B cell (primary cell): ENCODE data around the gene TCF3. TPM values are rescaled to one million over a fixed set of nuclear protein-coding genes. Genes with fewer than 3 reads are reported as not detected.

Source experiments
- ATAC-seq: fragments of 200-7000 bp; cut with Tn5 transposase; one replicate; pipeline ENCODE4 v1.10.0; 2021; ENCODE audit warnings: low read depth, mild to moderate bottlenecking, moderate number of reproducible peaks, moderate library complexity
- CTCF ChIA-PET: fragments of 350-600 bp; sonication (Branson Sonifier 250); formaldehyde crosslinking; loops from one replicate; lab custom pipeline; 2021; ENCODE audit warnings: antibody characterized with exemption, inconsistent platforms; lab: Charles Lee
- POLR2A ChIA-PET: fragments of 350-600 bp; sonication (Branson Sonifier 250); formaldehyde crosslinking; loops from one replicate; lab custom pipeline; 2021; ENCODE audit warnings: antibody characterized with exemption; lab: Charles Lee
- DNase-seq: peaks from one replicate; pipeline ENCODE4 v3.0.0; 2013
- H2AFZ ChIP-seq: 2 replicates; pipeline ENCODE4 v1.6.1; 2012; ENCODE audit warnings: mild to moderate bottlenecking, low read depth, low read length; ENCODE audit not compliant: insufficient read depth, poor library complexity, severe bottlenecking
- H3K27ac ChIP-seq, 2 donors: 1 replicate in 1 of 2; 2 replicates in 1 of 2; pipeline ENCODE4 v1.5.1; 2012 to 2013; ENCODE audit warnings: low read length in 2 of 2, mild to moderate bottlenecking in 2 of 2, moderate library complexity in 1 of 2
- H3K27me3 ChIP-seq, 4 experiments: fragments of 200-600 bp in 1 of 4; sonication (generic) in 1 of 4; replicated peaks in 1 of 4; 1 replicate in 2 of 4; 2 replicates in 2 of 4; pipeline versions ENCODE4 v1.6.1 to v1.7.0; 2013 to 2016; ENCODE audit warnings: low read length in 3 of 4, mild to moderate bottlenecking in 2 of 4, mixed read lengths in 1 of 4, moderate library complexity in 1 of 4; ENCODE audit not compliant: insufficient read depth in 4 of 4, control insufficient read depth in 3 of 4; ENCODE audit errors: control extremely low read depth in 1 of 4
- H3K36me3 ChIP-seq, 2 experiments: replicated peaks in 1 of 2; 1 replicate in 1 of 2; 2 replicates in 1 of 2; pipeline versions ENCODE4 v1.6.1 to v1.7.1; 2013; ENCODE audit warnings: low read length in 1 of 2; ENCODE audit not compliant: insufficient read depth in 2 of 2, control insufficient read depth in 1 of 2; ENCODE audit errors: control extremely low read depth in 1 of 2, extremely low read depth in 1 of 2
- H3K4me1 ChIP-seq, 2 donors: fragments of 200-600 bp in 1 of 2; sonication (generic) in 1 of 2; 1 replicate in 1 of 2; 2 replicates in 1 of 2; pipeline versions ENCODE4 v1.5.1 to v1.6.1; 2013 to 2017; ENCODE audit warnings: low read length in 2 of 2; ENCODE audit not compliant: control insufficient read depth in 2 of 2, insufficient read depth in 2 of 2
- H3K4me2 ChIP-seq: replicated peaks from 2 replicates; pipeline ENCODE3; 2012; ENCODE audit warnings: mild to moderate bottlenecking, low read depth, low read length; ENCODE audit not compliant: poor library complexity, severe bottlenecking
- H3K4me3 ChIP-seq, 5 experiments: fragments of 200-600 bp in 1 of 5; sonication (generic) in 1 of 5; 1 replicate in 3 of 5; 2 replicates in 2 of 5; pipeline versions ENCODE4 v1.5.1 to v1.7.0; 2011 to 2016; ENCODE audit warnings: low read length in 4 of 5, mild to moderate bottlenecking in 4 of 5, low read depth in 2 of 5, control low read depth in 1 of 5, moderate library complexity in 1 of 5; ENCODE audit not compliant: insufficient read depth in 1 of 5; ENCODE audit errors: control extremely low read depth in 1 of 5, extremely low read depth in 1 of 5
- H3K79me2 ChIP-seq: fragments of 200-600 bp; sonication (generic); one replicate; pipeline ENCODE4 v1.6.0; 2016; ENCODE audit warnings: low read length; ENCODE audit not compliant: control insufficient read depth, insufficient read depth
- H3K9ac ChIP-seq: fragments of 200-600 bp; sonication (generic); 2 replicates; pipeline ENCODE4 v1.6.1; 2017; ENCODE audit warnings: mild to moderate bottlenecking, low read length, moderate library complexity
- H3K9me3 ChIP-seq, 3 donors: one replicate each; pipeline versions ENCODE4 v1.6.1 to v1.7.1; 2013; ENCODE audit warnings: low read length in 2 of 3; ENCODE audit not compliant: control insufficient read depth in 2 of 3, insufficient read depth in 1 of 3; ENCODE audit errors: control extremely low read depth in 1 of 3
- H4K20me1 ChIP-seq: 2 replicates; pipeline ENCODE4 v1.6.0; 2012; ENCODE audit warnings: mild to moderate bottlenecking, low read length; ENCODE audit not compliant: insufficient read depth, control insufficient read depth, poor library complexity, severe bottlenecking
- H3K27ac Mint-ChIP-seq: one replicate; pipeline ENCODE4 v1.8.0; 2021; ENCODE audit warnings: mixed read lengths
- H3K27me3 Mint-ChIP-seq: one replicate; pipeline ENCODE4 v1.8.0; 2021; ENCODE audit warnings: mixed read lengths
- H3K4me1 Mint-ChIP-seq: one replicate; pipeline ENCODE4 v1.8.0; 2021; ENCODE audit warnings: mixed read lengths
- H3K4me3 Mint-ChIP-seq: one replicate; pipeline ENCODE4 v1.8.0; 2021; ENCODE audit warnings: mixed read lengths
- H3K9me3 Mint-ChIP-seq: one replicate; pipeline ENCODE4 v1.8.0; 2022; ENCODE audit warnings: mixed read lengths; ENCODE audit not compliant: insufficient read depth
- CTCF ChIP-seq: fragments of 200-600 bp; IDR thresholded peaks from one replicate; pipeline ENCODE4 v1.8.0; 2022; ENCODE audit warnings: antibody characterized with exemption, mild to moderate bottlenecking
- EZH2 ChIP-seq: IDR thresholded peaks from 2 replicates; pipeline ENCODE4 v1.6.1; 2012; ENCODE audit warnings: borderline replicate concordance, low read depth, mild to moderate bottlenecking, moderate library complexity, low read length; ENCODE audit not compliant: insufficient read depth, poor library complexity, severe bottlenecking
- WGBS: methylation state at CpG from one replicate; pipeline ENCODE4 v1.1.5; 2013; ENCODE audit warnings: missing lambda C conversion rate; ENCODE audit not compliant: insufficient coverage; 5-methylcytosine and 5-hydroxymethylcytosine counted together
- intact Hi-C: fragments of 100-400 bp; cut with micrococcal nuclease; formaldehyde crosslinking; loops from one replicate; pipeline ENCODE4 v1.10.0; 2022
- polyA plus RNA-seq: library from polyadenylated mRNA; depleted of rRNA; stranded (reverse); fragments of >200 nt; gene quantifications from 2 replicates; pipeline ENCODE4 v1.2.3, GENCODE V29; 2012
- total RNA-seq, 2 donors: library from RNA; stranded (reverse); fragments of 120-200 nt in 1 of 2; gene quantifications; 1 replicate in 1 of 2; 2 replicates in 1 of 2; pipeline versions ENCODE4 v1.2.3 to v1.2.4, GENCODE V29; 2013 to 2022

The TCF3 gene
- total and polyA plus RNA-seq, 2 donors (not counting 1 experiment from before 2014, with no cell fraction given), result 278 to 588 TPM

GRCh38 chr19:1613808-1614570 is 38.4 kb downstream of the TCF3 start:
- no peak overlapping the region for H3K9ac ChIP-seq
- peaks cover 21% of the 10 kb centered on the region for H3K79me2 ChIP-seq
- H4K20me1 ChIP-seq, result peaks cover 99% of the 10 kb centered on the region
- no peak overlapping the region for H3K27ac ChIP-seq
- 97% methylated on average over 27 of the region's 32 CpGs for WGBS
- no peaks in the 10 kb centered on the region for H3K27me3 Mint-ChIP-seq
- H3K4me1 Mint-ChIP-seq, result peaks cover 39% of the 10 kb centered on the region
- H3K27ac Mint-ChIP-seq, result no peak overlapping the region
- CTCF ChIA-PET, result no interaction called here
- POLR2A ChIA-PET, result interaction anchor here (0.6 kb wide), 1 partner anchor 12 kb away, joined by 3 read pairs; no protein-coding TSS in a partner anchor
- H3K27me3 ChIP-seq, result no peaks in the 10 kb centered on the region
- DNase-seq (no peak), ATAC-seq (no peak)
- no peak overlapping the region for H3K4me2 ChIP-seq
- intact Hi-C loops, result no loop called here
- H3K4me1 ChIP-seq, result peaks cover 28 to 45% of the 10 kb centered on the region in 2 donors
- no peak overlapping the region for H2AFZ ChIP-seq
- no peak overlapping the region for H3K4me3 ChIP-seq
- peaks cover 0 to 83% of the 10 kb centered on the region in 2 experiments for H3K36me3 ChIP-seq
- H3K4me3 Mint-ChIP-seq, result no peak overlapping the region
- no peak for TF ChIP-seq EZH2
- no peak for TF ChIP-seq CTCF
- H3K9me3 ChIP-seq, result no peaks in the 10 kb centered on the region
- H3K9me3 Mint-ChIP-seq, result no peaks in the 10 kb centered on the region

GRCh38 chr19:1613146-1613545 is 39.3 kb downstream of the TCF3 start:
- H3K27me3 Mint-ChIP-seq, result no peaks in the 10 kb centered on the region
- WGBS, result 83% methylated on average over 9 of the region's 9 CpGs
- ATAC-seq (no peak), DNase-seq (no peak)
- Histone ChIP-seq H2AFZ (no peak overlapping the region), H3K4me2 (no peak overlapping the region), H3K27me3 (no peaks in the 10 kb centered on the region), H3K4me3 (no peak overlapping the region), H3K79me2 (peaks cover 16% of the 10 kb centered on the region), H3K27ac (no peak overlapping the region), H3K9me3 (no peaks in the 10 kb centered on the region), H3K4me1 (peaks cover 33 to 45% of the 10 kb centered on the region in 2 donors), H3K36me3 (peaks cover 0 to 76% of the 10 kb centered on the region in 2 experiments), H4K20me1 (peaks cover 95% of the 10 kb centered on the region), H3K9ac (no peak overlapping the region)
- ChIA-PET CTCF (no interaction called here), POLR2A (interaction anchor here (0.6 to 1.0 kb wide), 2 partner anchors 16 to 20 kb away, joined by 4 read pairs; partner anchors contain the start of gene MBD3)
- peak overlapping the region; percentile 20 for H3K27ac Mint-ChIP-seq
- intact Hi-C loops, result no loop called here
- no peaks in the 10 kb centered on the region for H3K9me3 Mint-ChIP-seq
- no peak for TF ChIP-seq EZH2
- no peak for TF ChIP-seq CTCF
- H3K4me3 Mint-ChIP-seq, result no peak overlapping the region
- peaks cover 38% of the 10 kb centered on the region for H3K4me1 Mint-ChIP-seq
